ENCODE results near the gene ADD1. TPM values are rescaled to one million over a fixed set of nuclear protein-coding genes. Genes with fewer than 3 reads are reported as not detected.
"Not testable (repeated sequence)": the region's sequence is repeated elsewhere in the genome, so short reads cannot be mapped to it uniquely, and the experiment has no call there.

Gene ADD1
- polyA plus RNA-seq, 10 donors, result 144 to 205 (median 167) TPM

DNA sequence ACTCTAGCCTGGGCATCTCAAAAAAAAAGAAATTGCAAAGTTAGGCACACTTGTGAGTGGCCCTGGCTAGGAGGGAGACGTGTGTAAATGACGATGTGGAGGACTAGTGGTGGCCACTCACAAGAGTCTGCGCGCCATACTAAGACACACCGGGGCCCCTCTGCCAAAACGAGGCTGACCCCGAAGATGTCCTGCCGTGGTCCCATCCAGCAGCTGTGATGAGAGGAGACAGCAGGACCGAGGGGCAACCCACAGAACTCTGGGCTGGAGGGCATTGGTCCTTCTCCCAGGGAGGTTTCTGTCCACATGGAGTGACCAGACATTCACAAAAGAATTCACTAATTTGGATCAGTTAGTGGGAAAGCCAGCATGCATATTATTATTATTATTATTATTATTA, 72.1 kb downstream of the ADD1 start:
- no peak for DNase-seq

GRCh38 chr4:2916696-2917095, 73.1 kb downstream of the ADD1 start:
- DNase-seq, result not testable (repeated sequence)

DNA sequence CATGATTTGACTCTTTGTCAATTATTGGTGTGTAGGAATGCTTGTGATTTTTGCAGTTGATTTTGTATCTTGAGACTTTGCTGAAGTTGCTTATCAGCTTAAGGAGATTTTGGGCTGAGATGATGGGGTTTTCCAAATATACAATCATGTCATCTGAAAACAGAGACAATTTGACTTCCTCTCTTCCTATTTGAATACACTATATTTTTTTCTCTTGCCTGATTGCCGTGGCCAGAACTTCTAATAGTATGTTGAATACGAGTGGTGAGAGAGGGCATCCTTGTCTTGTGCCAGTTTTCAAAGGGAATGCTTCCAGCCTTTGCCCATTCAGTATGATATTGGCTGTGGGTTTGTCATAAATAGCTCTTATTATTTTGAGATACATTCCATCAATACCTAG, 74.7 kb downstream of the ADD1 start:
- DNase-seq, result not testable (repeated sequence)

DNA sequence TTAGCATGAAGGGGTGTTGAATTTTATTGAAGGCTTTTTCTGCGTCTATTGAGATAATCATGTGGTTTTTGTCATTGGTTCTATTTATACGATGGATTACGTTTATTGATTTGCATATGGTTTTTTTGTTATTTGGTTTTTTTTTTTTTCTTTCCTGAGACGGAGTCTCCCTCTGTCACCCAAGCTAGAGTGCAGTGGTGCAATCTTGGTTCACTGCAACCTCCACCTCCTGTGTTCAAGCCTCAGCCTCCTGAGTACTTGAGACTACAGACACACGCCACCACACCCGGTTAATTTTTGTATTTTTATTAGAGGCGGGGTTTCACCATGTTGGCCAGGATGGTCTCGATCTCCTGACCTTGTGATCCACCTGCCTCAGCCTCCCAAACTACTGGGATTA, 75.1 kb downstream of the ADD1 start:
- not testable (repeated sequence) for DNase-seq

DNA sequence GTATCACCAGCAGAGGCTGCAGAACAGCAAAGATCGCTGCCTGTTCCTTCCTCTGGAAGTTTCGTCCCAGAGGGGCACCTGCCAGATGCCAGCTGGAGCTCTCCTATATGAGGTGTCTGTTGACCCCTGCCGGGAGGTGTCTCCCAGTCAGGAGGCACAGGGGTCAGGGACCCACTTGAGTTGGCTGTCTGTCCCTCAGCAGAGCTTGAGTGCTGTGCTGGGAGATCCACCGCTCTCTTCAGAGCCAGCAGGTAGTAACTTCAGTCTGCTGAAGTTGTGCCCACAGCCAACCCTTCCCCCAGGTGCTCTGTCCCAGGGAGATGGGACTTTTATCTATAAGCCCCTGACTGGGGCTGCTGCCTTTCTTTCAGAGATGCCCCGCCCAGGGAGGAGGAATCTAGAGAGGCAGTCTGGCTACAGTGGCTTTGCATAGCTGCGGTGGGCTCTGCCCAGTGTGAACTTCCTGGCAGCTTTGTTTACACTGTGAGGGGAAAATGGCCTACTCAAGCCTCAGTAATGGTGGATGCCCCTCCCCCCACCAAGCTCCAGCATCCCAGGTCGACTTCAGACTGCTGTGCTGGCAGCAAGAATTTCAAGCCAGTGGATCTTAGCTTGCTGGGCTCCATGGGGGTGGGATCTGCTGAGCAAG, 78.9 kb downstream of the ADD1 start:
- DNase-seq, result not testable (repeated sequence)

- no peak for DNase-seq
Observed at GRCh38 chr4:2923141-2923551, 79.5 kb downstream of the ADD1 start.

GRCh38 chr4:2923668-2924173, 80.1 kb downstream of the ADD1 start:
- no peak for DNase-seq

- no peak for DNase-seq
Observed at GRCh38 chr4:2924286-2924685, 80.6 kb downstream of the ADD1 start.

DNA sequence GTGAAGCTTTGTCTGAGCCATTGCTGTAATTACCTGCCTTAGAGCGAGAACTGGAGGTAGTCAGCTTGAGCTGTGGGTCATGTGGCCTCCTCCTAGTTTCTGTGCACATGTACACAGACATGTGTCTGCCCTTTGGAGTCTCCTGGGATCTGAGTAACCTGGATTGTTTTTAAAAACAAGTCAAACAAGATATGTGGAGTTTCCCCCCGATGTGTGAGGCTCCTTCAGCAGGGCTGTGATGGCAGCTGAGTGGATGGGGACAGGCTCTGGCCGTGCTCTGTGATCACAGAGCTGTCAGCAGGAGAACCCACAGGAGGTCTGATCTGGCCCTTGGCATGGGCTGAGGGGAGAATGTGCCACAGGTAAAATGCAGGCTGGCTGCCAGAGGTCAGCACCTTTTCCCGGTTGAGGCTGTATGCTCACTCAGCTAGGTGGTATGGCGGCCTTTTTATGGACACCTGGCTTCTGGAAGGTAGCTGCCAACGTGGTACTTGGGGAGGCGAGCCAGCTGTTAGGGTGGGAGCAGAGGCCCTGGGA, 81.2 kb downstream of the ADD1 start:
- no peak for DNase-seq

- DNase-seq, result no peak
Observed at GRCh38 chr4:2925496-2925895, 81.9 kb downstream of the ADD1 start.

GRCh38 chr4:2925931-2926860, 82.6 kb downstream of the ADD1 start:
- no peak for DNase-seq

GRCh38 chr4:2927016-2927695, 83.5 kb downstream of the ADD1 start:
- no peak for DNase-seq

- DNase-seq, result no peak
Observed at GRCh38 chr4:2927696-2928075, 84.0 kb downstream of the ADD1 start.

DNA sequence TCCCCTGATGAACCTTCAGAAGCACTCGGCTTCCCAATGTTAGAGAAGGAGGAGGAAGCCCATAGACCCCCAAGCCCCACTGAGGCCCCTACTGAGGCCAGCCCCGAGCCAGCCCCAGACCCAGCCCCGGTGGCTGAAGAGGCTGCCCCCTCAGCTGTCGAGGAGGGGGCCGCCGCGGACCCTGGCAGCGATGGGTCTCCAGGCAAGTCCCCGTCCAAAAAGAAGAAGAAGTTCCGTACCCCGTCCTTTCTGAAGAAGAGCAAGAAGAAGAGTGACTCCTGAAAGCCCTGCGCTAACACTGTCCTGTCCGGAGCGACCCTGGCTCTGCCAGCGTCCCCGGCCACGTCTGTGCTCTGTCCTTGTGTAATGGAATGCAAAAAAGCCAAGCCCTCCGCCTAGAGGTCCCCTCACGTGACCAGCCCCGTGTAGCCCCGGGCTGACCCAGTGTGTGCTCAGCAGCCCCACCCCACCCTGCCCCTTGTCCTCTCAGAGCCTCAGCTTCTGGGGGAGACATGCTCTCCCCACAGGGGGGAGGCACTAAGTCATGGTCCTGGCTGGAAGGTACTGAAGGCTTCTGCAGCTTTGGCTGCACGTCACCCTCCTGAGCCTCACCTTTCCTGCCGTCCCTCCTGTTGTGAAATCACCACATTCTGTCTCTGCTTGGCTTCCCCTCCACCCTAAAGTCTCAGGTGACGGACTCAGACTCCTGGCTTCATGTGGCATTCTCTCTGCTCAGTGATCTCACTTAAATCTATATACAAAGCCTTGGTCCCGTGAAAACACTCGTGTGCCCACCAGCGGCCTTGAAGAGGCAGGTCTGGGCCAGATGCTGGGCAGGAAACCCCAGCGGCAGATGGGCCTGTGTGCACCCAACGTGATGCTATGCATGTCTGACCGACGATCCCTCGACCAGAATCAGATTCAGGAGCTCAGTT, 84.9 kb downstream of the ADD1 start:
- DNase-seq, result no peak

- no peak for DNase-seq
Observed at GRCh38 chr4:2929469-2929868, 85.8 kb downstream of the ADD1 start.

DNA sequence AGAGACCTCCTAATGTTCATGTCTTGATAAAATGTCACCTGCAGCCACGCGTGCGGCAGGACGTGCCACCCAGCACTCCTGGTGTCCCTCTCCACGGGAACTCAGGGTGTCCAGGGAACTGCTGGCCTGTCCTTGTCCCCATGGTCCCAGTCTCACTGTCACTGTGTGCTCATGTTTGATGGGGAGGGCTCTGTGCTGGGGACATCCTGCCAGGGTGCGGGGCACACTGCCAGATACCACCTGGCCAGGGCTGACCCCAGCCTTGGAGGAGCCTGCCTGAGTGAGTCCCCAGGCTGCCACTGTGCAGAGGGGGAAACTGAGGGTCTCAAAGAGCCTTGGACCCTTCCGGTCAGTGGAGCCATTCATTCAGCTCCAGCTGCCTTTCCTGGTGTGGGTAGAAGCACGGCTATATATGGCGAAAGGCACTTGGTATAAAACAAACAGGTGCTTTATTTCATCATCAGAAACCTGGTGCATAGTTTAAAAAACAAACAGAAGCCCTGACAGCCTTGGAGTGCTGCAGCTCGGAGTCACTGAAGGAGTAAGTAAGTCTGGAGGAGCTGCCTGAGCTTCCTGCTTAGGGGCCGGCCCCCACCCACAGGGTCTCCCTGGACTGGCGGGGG, 86.6 kb downstream of the ADD1 start:
- DNase-seq, result no peak

- no peak for DNase-seq
Observed at GRCh38 chr4:2930758-2931511, 87.3 kb downstream of the ADD1 start.

- DNase-seq, result peak in 1 of 3 donors; percentile 64
Observed at GRCh38 chr4:2931512-2932301, 88.1 kb downstream of the ADD1 start.

Data from muscle of back (tissue), 11 donors.